ENCODE data around the gene PCDHGA3. TPM values are rescaled to one million over a fixed set of nuclear protein-coding genes. Genes with fewer than 3 reads are reported as not detected.
A peak's percentile ranks its signal among the peaks of the same experiment; 100 is the strongest.
"Not testable (repeated sequence)": the region's sequence is repeated elsewhere in the genome, so short reads cannot be mapped to it uniquely, and the experiment has no call there.

Gene PCDHGA3
- total and polyA plus RNA-seq, 9 of the 15 experiments (the other 6 are each of a cell fraction or from before 2014, with no cell fraction given): 0.13 to 0.28 (median 0.18) TPM; not detected in 2

DNA sequence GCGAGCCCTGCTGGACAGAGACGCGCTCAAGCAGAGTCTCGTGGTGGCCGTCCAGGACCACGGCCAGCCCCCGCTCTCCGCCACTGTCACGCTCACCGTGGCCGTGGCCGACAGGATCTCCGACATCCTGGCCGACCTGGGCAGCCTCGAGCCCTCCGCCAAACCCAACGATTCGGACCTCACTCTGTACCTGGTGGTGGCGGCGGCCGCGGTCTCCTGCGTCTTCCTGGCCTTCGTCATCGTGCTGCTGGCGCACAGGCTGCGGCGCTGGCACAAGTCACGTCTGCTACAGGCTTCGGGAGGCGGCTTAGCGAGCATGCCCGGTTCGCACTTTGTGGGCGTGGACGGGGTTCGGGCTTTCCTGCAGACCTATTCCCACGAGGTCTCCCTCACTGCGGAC lies 11.1 kb upstream of the PCDHGA3 start:
- intact Hi-C loops (cut with micrococcal nuclease); H3K4me1 ChIP-seq (replicated peaks in 1 of 2; ENCODE audit: control insufficient read depth in 2 of 2, insufficient read depth in 2 of 2, low read length in 2 of 2); DNase-seq (ENCODE audit: extremely low read depth in 1 of 4, low spot score in 3 of 4); H3K4me2 ChIP-seq (ENCODE audit: insufficient read depth, low read length); BruUV-seq (replicated peaks); H3K27ac ChIP-seq (ENCODE audit: extremely low read depth, low read depth, low read length); H4K20me1 ChIP-seq (replicated peaks; ENCODE audit: control insufficient read depth, insufficient read depth, low read length); H3K9ac ChIP-seq (ENCODE audit: insufficient read depth in 1 of 2, low read depth in 2 of 2, low read length in 2 of 2); H3K36me3 ChIP-seq (ENCODE audit: control insufficient read depth, insufficient read depth, low read length); POLR2A ChIA-PET; ATAC-seq; H3K9me1 ChIP-seq (ENCODE audit: control insufficient read depth, insufficient read depth, low read length); H3K9me3 ChIP-seq (replicated peaks; ENCODE audit: control insufficient read depth, insufficient read depth, low read depth, low read length); in situ Hi-C loops (cut with MboI); CTCF ChIA-PET (ENCODE audit: low intra/inter-chr PET ratio); H3K79me2 ChIP-seq (ENCODE audit: control insufficient read depth, insufficient read depth, low read length); H3K27me3 ChIP-seq (ENCODE audit: control insufficient read depth in 2 of 2, insufficient read depth in 2 of 2, low read length in 2 of 2); H3K4me3 ChIP-seq; FAIRE-seq; H2AFZ ChIP-seq (ENCODE audit: low read depth, low read length): not testable (repeated sequence)
- 0 out of 2 replicates have a peak, but pooled peaks have one; percentile 27 for TF ChIP-seq ZBTB33 (CRISPR knock-in tag; IDR thresholded peaks at IDR 0.05)
- WGBS (ENCODE audit: insufficient coverage, low coverage, missing lambda C conversion rate): 68% methylated on average over 16 of the region's 39 CpGs
